ENCODE data around the gene NR2C1.
A peak's percentile ranks its signal among the peaks of the same experiment; 100 is the strongest.
"Not testable (repeated sequence)": the region's sequence is repeated elsewhere in the genome, so short reads cannot be mapped to it uniquely, and the experiment has no call there.

The NR2C1 gene

DNA sequence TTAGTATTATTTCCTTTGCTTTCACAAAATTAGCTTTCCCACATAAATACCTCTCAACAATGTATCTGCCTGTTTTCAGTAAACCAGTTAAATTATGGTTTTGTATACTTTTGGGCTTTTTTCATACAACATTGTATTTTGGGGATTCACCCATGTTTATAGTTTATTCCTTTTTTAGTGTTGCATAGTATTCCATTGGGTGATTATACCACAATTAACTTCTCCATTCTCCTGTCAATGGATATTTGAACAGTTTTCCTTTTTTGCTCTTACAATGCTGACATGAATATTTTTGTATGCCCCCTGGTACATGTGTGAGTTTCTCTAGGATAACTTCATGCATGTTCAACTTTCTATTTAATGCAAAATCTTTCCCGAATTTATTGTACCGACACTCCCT is 57.3 kb downstream of the NR2C1 start:
- Mint-ChIP-seq H3K4me3 (no peak overlapping the region), H3K27me3 (no peaks in the 10 kb centered on the region), H3K4me1 (no peaks in the 10 kb centered on the region), H3K27ac (ENCODE audit: low read depth) (no peak overlapping the region), H3K36me3 (ENCODE audit: insufficient read depth) (peaks cover 5% of the 10 kb centered on the region), H3K9me3 (peaks cover 7% of the 10 kb centered on the region)
- DNase-seq (ENCODE audit: low spot score in 2 of 2) (no peak), ATAC-seq (replicated peaks; ENCODE audit: extremely low read depth, poor library complexity, severe bottlenecking) (no peak)

DNA sequence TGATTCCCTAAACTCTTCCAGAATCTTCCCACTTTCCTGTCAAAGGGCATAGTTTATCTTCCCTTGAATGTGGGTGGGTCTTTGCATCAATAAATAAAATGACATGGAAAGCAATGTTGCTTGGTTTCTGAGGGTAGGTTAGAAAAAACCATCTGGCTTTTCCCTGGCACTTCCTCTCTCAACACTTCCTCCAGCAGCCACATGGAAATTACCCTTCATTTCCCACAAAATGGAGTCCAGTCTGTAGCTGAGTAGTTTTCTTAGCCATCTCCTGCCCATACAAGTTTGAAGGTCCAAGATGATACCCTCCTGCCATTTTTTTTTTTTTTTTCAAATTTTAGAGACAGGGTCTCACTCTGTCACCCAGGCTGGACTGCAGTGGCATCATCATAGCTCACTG is 58.9 kb downstream of the NR2C1 start:
- no peaks in the 10 kb centered on the region for H3K36me3 Mint-ChIP-seq (ENCODE audit: insufficient read depth)
- no peak for ATAC-seq (replicated peaks; ENCODE audit: extremely low read depth, poor library complexity, severe bottlenecking)
- H3K9me3 Mint-ChIP-seq, result peaks cover 7% of the 10 kb centered on the region
- H3K4me3 Mint-ChIP-seq, result no peak overlapping the region
- H3K27ac Mint-ChIP-seq (ENCODE audit: low read depth), result no peak overlapping the region
- no peaks in the 10 kb centered on the region for H3K4me1 Mint-ChIP-seq
- no peaks in the 10 kb centered on the region for H3K27me3 Mint-ChIP-seq
- DNase-seq (ENCODE audit: low spot score in 2 of 2), result no peak

DNA sequence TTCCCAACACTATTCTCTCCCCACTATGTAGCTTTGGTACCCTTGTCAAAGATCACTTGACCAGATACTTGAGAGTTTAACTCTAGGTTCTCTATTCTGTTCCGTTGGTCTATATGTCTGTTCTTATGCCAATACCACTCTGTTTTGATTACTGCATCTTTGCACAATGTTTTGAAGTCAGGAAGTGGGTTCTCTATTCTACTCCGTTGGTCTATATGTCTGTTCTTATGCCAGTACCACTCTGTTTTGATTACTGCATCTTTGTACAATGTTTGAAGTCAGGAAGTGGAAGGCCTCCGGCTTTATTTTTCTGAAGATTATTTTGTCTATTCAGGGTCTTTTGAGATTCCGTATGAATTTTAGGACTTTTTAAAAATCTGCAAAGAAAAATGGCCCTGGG is 67.2 kb downstream of the NR2C1 start:
- Mint-ChIP-seq H3K9me3 (peaks cover 8% of the 10 kb centered on the region), H3K27ac (ENCODE audit: low read depth) (no peak overlapping the region), H3K4me1 (peaks cover 12% of the 10 kb centered on the region), H3K36me3 (ENCODE audit: insufficient read depth) (peaks cover 10% of the 10 kb centered on the region), H3K27me3 (no peaks in the 10 kb centered on the region), H3K4me3 (no peak overlapping the region)
- ATAC-seq (replicated peaks; ENCODE audit: extremely low read depth, poor library complexity, severe bottlenecking) (no peak), DNase-seq (ENCODE audit: low spot score in 2 of 2) (no peak)

DNA sequence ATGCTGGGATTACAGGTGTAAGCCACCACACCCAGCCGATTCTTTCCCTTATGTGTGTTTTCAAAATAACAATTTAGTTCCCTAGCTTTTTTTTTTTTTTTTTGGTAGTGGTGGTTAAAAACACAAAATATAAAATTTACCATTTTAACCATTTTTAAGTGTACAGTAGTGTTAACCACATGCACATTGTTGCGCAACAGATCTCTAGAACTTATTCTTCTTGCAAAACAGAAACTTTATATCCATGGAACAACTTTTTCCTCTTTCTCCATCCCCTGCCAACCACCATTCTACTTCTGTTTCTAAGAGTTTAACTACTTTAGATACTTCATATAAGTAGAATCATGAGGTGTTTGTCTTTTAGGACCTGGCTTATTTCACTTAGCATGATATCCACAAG is 68.8 kb downstream of the NR2C1 start:
- peak overlapping the region; percentile 90 for H3K27ac Mint-ChIP-seq (ENCODE audit: low read depth)
- H3K36me3 Mint-ChIP-seq (ENCODE audit: insufficient read depth), result peaks cover 13% of the 10 kb centered on the region
- H3K9me3 Mint-ChIP-seq, result peaks cover 8% of the 10 kb centered on the region
- ATAC-seq (replicated peaks; ENCODE audit: extremely low read depth, poor library complexity, severe bottlenecking), result no peak
- H3K4me1 Mint-ChIP-seq, result peaks cover 19% of the 10 kb centered on the region
- H3K4me3 Mint-ChIP-seq, result peak overlapping the region; percentile 89
- no peaks in the 10 kb centered on the region for H3K27me3 Mint-ChIP-seq
- no peak for DNase-seq (ENCODE audit: low spot score in 2 of 2)

DNA sequence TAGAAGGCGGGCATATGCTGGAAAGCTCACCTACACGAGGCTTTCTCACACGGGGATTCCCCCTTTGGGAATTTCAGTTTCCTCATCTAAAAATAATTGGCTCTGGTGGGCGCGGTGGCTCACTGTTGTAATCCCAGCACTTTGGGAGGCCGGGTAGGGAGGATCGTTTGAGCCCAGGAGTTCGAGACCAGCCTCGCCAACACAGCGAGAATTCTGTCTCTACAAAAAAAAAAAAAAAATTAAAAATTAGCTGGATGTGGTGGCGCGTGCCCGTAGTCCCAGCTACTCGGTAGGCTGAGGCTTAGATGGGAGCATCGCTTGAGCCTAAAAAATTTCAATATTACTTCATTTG is 69.5 kb downstream of the NR2C1 start:
- H3K27me3 Mint-ChIP-seq, result no peaks in the 10 kb centered on the region
- peaks cover 17% of the 10 kb centered on the region for H3K36me3 Mint-ChIP-seq (ENCODE audit: insufficient read depth)
- peaks cover 8% of the 10 kb centered on the region for H3K9me3 Mint-ChIP-seq
- ATAC-seq (replicated peaks; ENCODE audit: extremely low read depth, poor library complexity, severe bottlenecking) (no peak), DNase-seq (ENCODE audit: low spot score in 2 of 2) (no peak)
- H3K4me3 Mint-ChIP-seq, result peak overlapping the region; percentile 89
- peak overlapping the region; percentile 90 for H3K27ac Mint-ChIP-seq (ENCODE audit: low read depth)
- H3K4me1 Mint-ChIP-seq, result peaks cover 26% of the 10 kb centered on the region

DNA sequence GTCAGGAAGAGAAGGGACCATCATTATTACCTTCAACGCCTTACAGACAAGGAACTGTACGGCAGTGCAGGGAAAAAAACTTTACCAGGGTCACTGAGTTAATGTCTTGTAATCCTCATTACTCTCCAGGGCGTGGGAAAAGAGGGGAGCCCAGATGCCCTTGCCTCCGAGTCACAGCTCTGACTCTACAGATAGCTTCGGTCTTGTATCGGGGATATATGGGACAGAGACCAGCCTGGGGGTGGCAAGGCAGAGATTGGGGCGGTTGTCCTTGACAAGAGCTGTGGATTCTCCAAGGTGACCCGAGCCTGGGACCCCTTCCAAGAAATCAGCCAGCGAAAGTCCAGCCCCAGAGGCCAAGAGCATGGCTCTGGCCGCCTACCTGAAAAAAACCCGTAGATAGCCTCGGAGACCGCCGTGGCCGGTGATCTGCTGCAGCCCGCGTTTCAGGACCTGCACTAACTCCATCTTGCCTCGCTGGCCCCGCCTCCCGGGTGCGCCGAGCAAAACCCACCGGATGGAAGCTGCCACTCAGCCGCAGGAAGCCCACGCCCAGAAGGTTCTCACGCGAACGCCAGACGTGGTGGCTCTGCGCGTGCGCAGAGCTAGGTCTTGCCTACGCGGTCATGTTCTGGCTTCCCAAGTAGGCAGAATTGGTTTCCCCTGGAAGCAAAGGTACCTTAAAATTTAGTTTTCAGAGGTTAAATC is 70.1 kb downstream of the NR2C1 start, which contains the start of gene NDUFA12:
TSS of gene NDUFA12 (minus strand) at position 485 of the 708 bp plus-strand sequence. CDS start at position 468, 17 bp downstream.
- peak; percentile 87 for DNase-seq (ENCODE audit: low spot score in 2 of 2)
- peak within 1 kb of the TSS; percentile 90 for H3K27ac Mint-ChIP-seq (ENCODE audit: low read depth)
- H3K4me3 Mint-ChIP-seq, result peak within 1 kb of the TSS; percentile 89
- H3K9me3 Mint-ChIP-seq, result peaks cover 8% of the 10 kb centered on the region
- H3K36me3 Mint-ChIP-seq (ENCODE audit: insufficient read depth), result peaks cover 17% of the 10 kb centered on the region
- H3K27me3 Mint-ChIP-seq, result no peaks in the 10 kb centered on the region
- peaks cover 31% of the 10 kb centered on the region for H3K4me1 Mint-ChIP-seq
- ATAC-seq (replicated peaks; ENCODE audit: extremely low read depth, poor library complexity, severe bottlenecking), result peak; percentile 98

DNA sequence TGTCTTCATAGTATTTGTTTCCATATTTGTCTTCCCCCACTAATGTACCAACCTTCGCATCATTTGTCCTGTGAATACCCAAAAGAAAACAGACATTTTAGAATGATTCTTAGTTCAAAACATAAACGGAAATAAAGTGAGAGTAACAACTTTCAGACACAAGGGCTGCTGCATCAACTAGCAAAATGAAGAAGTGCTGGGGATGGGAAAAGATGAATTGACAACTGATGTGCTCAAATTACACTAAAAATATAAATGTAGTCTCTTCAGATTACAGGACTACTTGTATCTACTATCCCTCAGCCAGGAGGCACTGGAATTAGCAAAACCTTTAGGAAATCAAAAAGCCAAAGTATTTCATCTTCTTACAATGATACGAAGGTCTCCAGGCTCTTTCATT is 70.7 kb downstream of the NR2C1 start:
- ATAC-seq (replicated peaks; ENCODE audit: extremely low read depth, poor library complexity, severe bottlenecking) (no peak), DNase-seq (ENCODE audit: low spot score in 2 of 2) (no peak)
- Mint-ChIP-seq H3K27me3 (no peaks in the 10 kb centered on the region), H3K36me3 (ENCODE audit: insufficient read depth) (peaks cover 21% of the 10 kb centered on the region), H3K4me1 (peaks cover 36% of the 10 kb centered on the region), H3K27ac (ENCODE audit: low read depth) (peak overlapping the region; percentile 90), H3K4me3 (peak overlapping the region; percentile 89), H3K9me3 (peaks cover 8% of the 10 kb centered on the region)

DNA sequence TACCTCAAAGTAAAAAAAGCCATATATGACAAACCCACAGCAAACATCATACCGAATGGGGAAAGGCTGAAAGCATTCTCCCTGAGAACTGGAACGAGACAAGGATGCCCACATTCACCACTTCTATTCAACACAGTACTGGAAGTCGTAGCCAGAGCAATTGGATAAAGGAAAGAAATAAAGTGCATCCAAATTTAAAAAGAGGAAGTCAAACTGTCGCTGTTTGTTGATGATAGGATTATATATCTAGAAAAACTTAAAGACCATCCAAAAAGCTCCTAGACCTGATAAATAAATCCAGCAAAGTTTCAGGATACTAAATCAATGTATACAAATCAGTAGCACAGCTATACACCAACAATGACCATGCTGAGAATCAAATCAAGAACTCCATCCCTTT is 75.1 kb downstream of the NR2C1 start:
- Mint-ChIP-seq H3K27me3 (no peaks in the 10 kb centered on the region), H3K27ac (ENCODE audit: low read depth) (no peak overlapping the region), H3K9me3 (no peaks in the 10 kb centered on the region), H3K4me3 (no peak overlapping the region), H3K4me1 (peaks cover 36% of the 10 kb centered on the region), H3K36me3 (ENCODE audit: insufficient read depth) (peaks cover 26% of the 10 kb centered on the region)
- ATAC-seq (replicated peaks; ENCODE audit: extremely low read depth, poor library complexity, severe bottlenecking) (no peak), DNase-seq (ENCODE audit: low spot score in 2 of 2) (no peak)

DNA sequence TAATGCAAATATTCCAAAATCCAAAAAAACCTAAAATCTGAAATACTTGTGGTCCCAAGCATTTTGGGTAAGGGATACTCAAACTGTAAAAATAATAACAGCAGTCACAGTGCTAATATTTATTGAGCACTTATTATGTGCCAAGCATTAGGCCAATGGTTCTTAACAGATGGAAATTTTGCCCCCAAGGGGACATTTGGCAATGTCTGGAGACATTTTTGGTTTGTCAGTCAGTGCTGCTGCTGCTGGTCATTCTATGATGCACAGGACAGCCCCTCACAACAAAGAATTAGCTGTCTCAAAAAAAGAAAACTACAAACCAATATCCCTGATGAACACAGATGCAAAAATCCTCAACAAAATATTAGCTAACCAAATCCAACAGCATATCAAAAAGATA is 75.7 kb downstream of the NR2C1 start:
- peaks cover 34% of the 10 kb centered on the region for H3K4me1 Mint-ChIP-seq
- no peaks in the 10 kb centered on the region for H3K9me3 Mint-ChIP-seq
- peaks cover 29% of the 10 kb centered on the region for H3K36me3 Mint-ChIP-seq (ENCODE audit: insufficient read depth)
- no peak for ATAC-seq (replicated peaks; ENCODE audit: extremely low read depth, poor library complexity, severe bottlenecking)
- no peak overlapping the region for H3K27ac Mint-ChIP-seq (ENCODE audit: low read depth)
- H3K4me3 Mint-ChIP-seq, result no peak overlapping the region
- DNase-seq (ENCODE audit: low spot score in 2 of 2), result no peak
- no peaks in the 10 kb centered on the region for H3K27me3 Mint-ChIP-seq

DNA sequence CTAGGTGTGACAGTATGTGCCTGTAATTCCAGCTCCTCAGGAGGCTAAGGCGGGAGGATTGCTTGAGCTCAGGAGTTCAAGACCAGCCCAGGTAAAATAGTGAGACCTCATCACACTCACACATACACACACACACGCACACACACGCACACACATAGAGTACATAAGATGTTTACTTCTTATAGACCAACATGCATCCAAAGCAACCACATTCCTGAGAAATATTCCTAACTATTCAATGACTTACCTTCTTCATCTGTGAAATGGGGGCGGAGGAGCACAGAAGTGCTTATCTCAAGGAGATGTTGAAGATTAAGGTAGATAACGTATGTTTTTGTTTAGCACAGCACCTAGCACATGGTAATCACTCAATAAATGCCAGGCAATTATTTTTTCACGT is 76.4 kb downstream of the NR2C1 start:
- no peaks in the 10 kb centered on the region for H3K27me3 Mint-ChIP-seq
- no peak overlapping the region for H3K4me3 Mint-ChIP-seq
- peaks cover 34% of the 10 kb centered on the region for H3K36me3 Mint-ChIP-seq (ENCODE audit: insufficient read depth)
- H3K27ac Mint-ChIP-seq (ENCODE audit: low read depth), result no peak overlapping the region
- DNase-seq (ENCODE audit: low spot score in 2 of 2) (no peak), ATAC-seq (replicated peaks; ENCODE audit: extremely low read depth, poor library complexity, severe bottlenecking) (no peak)
- H3K9me3 Mint-ChIP-seq, result no peaks in the 10 kb centered on the region
- H3K4me1 Mint-ChIP-seq, result peaks cover 30% of the 10 kb centered on the region

DNA sequence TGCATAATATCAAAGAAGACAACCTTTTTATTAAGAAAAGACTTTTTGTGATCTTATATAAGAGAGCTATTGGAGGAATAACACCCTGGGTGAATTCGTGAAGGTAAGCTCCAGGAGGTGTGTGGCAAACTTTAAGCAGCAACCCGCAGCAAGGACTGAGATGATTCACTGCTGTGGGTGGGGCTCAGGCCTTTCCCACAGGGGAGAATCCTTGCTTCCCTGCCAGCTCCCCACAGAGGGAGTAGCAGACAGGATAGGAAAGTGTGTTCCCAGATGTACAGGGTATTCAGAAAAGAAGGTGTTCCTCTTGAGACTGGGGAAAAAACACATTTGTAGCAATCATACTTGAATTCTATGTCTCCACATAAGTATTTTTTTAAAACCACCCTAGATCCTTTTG is 79.1 kb downstream of the NR2C1 start:
- H3K4me3 Mint-ChIP-seq, result no peak overlapping the region
- H3K9me3 Mint-ChIP-seq, result no peaks in the 10 kb centered on the region
- ATAC-seq (replicated peaks; ENCODE audit: extremely low read depth, poor library complexity, severe bottlenecking) (no peak), DNase-seq (ENCODE audit: low spot score in 2 of 2) (no peak)
- H3K27ac Mint-ChIP-seq (ENCODE audit: low read depth), result peak overlapping the region; percentile 29
- no peaks in the 10 kb centered on the region for H3K27me3 Mint-ChIP-seq
- H3K36me3 Mint-ChIP-seq (ENCODE audit: insufficient read depth), result peaks cover 41% of the 10 kb centered on the region
- H3K4me1 Mint-ChIP-seq, result peaks cover 28% of the 10 kb centered on the region

DNA sequence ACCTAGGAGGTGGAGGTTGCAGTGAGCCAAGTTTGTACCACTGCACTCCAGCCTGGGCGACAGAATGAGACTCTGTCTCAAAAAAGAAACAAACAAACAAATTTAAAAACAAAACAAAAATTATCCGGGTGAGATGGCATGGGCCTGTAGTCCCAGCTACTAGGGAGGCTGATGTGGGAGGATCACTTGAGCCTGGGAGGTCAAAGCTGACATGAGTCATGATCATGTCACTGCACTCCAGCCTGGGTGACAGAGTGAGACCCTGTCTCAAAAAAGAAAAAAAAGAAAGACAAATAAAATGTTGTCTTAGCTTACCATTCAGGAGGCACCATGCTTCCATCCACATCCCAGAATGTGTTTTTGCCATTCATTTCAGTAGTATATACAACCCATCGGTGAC is 79.6 kb downstream of the NR2C1 start:
- not testable (repeated sequence) for H3K27me3 Mint-ChIP-seq; ATAC-seq (replicated peaks; ENCODE audit: extremely low read depth, poor library complexity, severe bottlenecking); H3K9me3 Mint-ChIP-seq; DNase-seq (ENCODE audit: low spot score in 2 of 2); H3K4me3 Mint-ChIP-seq
- Mint-ChIP-seq H3K36me3 (ENCODE audit: insufficient read depth) (peaks cover 39% of the 10 kb centered on the region), H3K27ac (ENCODE audit: low read depth) (peak overlapping the region; percentile 29), H3K4me1 (peaks cover 28% of the 10 kb centered on the region)

DNA sequence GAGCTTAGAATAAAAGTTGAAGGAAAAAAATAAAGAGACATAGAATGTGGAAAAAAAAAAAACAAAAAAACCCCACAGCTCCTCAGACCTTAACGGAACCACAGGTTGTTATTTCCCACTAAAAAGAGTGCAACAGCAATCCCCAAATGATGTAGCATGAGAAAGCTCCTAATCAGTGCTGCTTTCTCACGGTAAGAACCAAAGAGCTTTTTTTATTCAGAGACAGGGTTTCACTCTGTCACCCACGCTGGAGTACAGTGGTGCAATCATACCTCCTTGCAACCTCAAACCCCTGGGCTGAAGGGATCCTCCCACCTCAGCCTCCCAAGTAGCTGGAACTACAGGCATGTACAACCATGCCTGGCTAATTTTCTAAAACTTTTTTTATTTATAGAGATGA is 83.2 kb downstream of the NR2C1 start:
- no peak for DNase-seq (ENCODE audit: low spot score in 2 of 2)
- Mint-ChIP-seq H3K9me3 (no peaks in the 10 kb centered on the region), H3K4me1 (peaks cover 35% of the 10 kb centered on the region), H3K4me3 (no peak overlapping the region), H3K36me3 (ENCODE audit: insufficient read depth) (peaks cover 31% of the 10 kb centered on the region), H3K27ac (ENCODE audit: low read depth) (peak overlapping the region; percentile 9), H3K27me3 (no peaks in the 10 kb centered on the region)
- no peak for ATAC-seq (replicated peaks; ENCODE audit: extremely low read depth, poor library complexity, severe bottlenecking)
